Coronary artery (tissue), 2 donors: ENCODE data around the gene TEAD1.

ENCODE experiments used
- DNase-seq: peaks from one replicate; pipeline ENCODE4 v3.0.0-alpha.2; 2017; ENCODE audit warnings: low spot score
- H3K27ac ChIP-seq, 2 donors: fragments of 200-600 bp; sonication (generic); one replicate each; pipeline ENCODE4 v1.5.1; 2016 to 2019
- H3K4me3 ChIP-seq: fragments of 200-600 bp; sonication (generic); 2 replicates; pipeline ENCODE4 v1.5.1; 2016; ENCODE audit warnings: mild to moderate bottlenecking, moderate library complexity
- TF ChIP-seq, protein P1 (sequence below): fragments of 200-600 bp; sonication (generic); IDR thresholded peaks from one replicate; pipeline ENCODE4 v1.5.1; 2019; ENCODE audit warnings: antibody characterized with exemption

The TEAD1 gene

DNA sequence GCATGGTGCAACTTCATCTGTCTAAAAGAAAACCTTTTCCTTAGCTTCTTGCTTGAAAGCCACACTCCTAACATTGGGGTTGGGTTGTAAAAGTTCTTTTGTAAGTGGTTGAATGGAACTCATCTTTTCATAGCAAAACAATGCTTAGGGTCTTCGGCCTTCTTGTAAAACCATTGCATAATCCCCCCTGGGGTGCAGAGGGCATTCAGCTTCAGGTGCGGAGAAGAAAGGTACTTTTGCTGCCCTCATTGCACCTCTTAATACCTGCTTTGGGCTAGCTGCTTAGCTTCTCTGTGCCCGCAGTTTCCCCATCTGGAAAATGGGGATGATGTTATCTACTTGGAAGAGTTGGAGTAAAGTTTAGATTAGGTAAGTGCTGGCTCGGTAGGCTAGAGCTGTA lies 10.1 kb downstream of the TEAD1 start:
- TF ChIP-seq, protein P1, sequence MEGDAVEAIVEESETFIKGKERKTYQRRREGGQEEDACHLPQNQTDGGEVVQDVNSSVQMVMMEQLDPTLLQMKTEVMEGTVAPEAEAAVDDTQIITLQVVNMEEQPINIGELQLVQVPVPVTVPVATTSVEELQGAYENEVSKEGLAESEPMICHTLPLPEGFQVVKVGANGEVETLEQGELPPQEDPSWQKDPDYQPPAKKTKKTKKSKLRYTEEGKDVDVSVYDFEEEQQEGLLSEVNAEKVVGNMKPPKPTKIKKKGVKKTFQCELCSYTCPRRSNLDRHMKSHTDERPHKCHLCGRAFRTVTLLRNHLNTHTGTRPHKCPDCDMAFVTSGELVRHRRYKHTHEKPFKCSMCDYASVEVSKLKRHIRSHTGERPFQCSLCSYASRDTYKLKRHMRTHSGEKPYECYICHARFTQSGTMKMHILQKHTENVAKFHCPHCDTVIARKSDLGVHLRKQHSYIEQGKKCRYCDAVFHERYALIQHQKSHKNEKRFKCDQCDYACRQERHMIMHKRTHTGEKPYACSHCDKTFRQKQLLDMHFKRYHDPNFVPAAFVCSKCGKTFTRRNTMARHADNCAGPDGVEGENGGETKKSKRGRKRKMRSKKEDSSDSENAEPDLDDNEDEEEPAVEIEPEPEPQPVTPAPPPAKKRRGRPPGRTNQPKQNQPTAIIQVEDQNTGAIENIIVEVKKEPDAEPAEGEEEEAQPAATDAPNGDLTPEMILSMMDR: no peak
- H3K27ac ChIP-seq: no peak overlapping the region
- DNase-seq: no peak

GRCh38 chr11:12684816-12685215 lies 10.6 kb downstream of the TEAD1 start:
- Histone ChIP-seq H3K4me3 (no peak overlapping the region), H3K27ac (no peak overlapping the region)
- DNase-seq: no peak
- TF ChIP-seq, protein P1: no peak

More for the DNA sequence above, 10.1 kb downstream of the TEAD1 start:
- no peak overlapping the region for H3K4me3 ChIP-seq

DNA sequence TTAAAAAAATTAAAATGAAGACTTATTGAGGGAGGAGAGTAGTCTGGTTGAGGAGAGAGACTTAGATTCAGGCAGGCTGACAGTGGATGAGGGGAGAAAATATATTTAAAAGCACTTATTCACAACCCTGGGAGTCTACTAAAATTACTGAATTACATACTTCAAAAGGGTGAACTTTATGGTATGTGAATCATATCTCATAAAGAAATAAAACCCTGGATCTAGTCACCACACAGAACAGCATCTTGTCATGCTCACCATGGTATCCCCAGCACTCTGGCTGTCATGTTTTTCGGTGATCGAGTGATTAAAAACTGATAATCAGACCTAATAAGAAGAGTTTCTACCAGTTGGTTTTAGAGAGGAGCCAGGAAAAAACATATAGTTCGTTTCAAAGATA lies 11.0 kb downstream of the TEAD1 start:
- no peak overlapping the region for H3K4me3 ChIP-seq
- TF ChIP-seq, protein P1: no peak
- no peak overlapping the region for H3K27ac ChIP-seq
- no peak for DNase-seq

GRCh38 chr11:12686246-12687060 lies 12.2 kb downstream of the TEAD1 start:
- H3K27ac ChIP-seq: peak overlapping the region; percentile 5 to 34
- H3K4me3 ChIP-seq: no peak overlapping the region
- TF ChIP-seq, protein P1: no peak
- DNase-seq: no peak

DNA sequence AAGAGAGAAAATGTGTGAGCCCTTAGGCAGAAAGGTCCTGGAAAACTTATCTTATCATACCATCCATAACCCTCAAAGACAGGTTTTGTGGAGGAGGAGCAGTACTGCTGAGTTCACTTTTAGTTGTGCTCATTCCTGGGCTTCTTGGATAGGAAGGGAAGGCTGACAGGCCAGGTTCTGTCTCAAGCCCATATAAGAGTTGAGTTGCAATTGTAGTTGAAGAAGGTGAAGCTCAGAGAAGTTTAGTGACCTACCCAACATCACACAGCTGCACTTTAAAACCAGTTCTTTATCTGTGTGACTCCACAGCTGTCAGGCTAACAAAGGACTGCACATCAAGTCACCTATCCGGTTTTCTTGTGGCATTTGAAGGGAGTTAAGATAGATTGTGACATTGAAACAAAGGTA lies 13.0 kb downstream of the TEAD1 start:
- peak overlapping the region in 1 of 2 donors; percentile 34 for H3K27ac ChIP-seq
- H3K4me3 ChIP-seq: no peak overlapping the region
- TF ChIP-seq, protein P1: no peak
- no peak for DNase-seq

GRCh38 chr11:12687740-12688139 lies 13.5 kb downstream of the TEAD1 start:
- no peak overlapping the region for H3K4me3 ChIP-seq
- H3K27ac ChIP-seq: no peak overlapping the region
- no peak for DNase-seq
- TF ChIP-seq, protein P1: no peak
